Small intestine (tissue), 16 donors: ENCODE measurements around the gene DLX6. TPM values are rescaled to one million over a fixed set of nuclear protein-coding genes. Genes with fewer than 3 reads are reported as not detected.

Source experiments
- DNase-seq, 2 donors: peaks; one replicate each; pipeline versions ENCODE4 v3.0.0 to v3.0.0-alpha.2; 2013
- FAIRE-seq: peaks from 2 replicates; lab custom pipeline; 2012; peaks lifted over from hg19 to GRCh38; lab: Jason Lieb, UNC
- H3K27ac ChIP-seq, 3 donors: one replicate each; pipeline ENCODE4 v1.5.1; 2013; ENCODE audit warnings: low read length in 2 of 3, mild to moderate bottlenecking in 2 of 3, control low read depth in 1 of 3, inconsistent platforms in 1 of 3, low read depth in 1 of 3, moderate library complexity in 1 of 3
- H3K27me3 ChIP-seq, 3 donors: one replicate each; pipeline ENCODE4 v1.6.1; 2013; ENCODE audit warnings: low read length in 3 of 3, inconsistent platforms in 1 of 3; ENCODE audit not compliant: control insufficient read depth in 3 of 3, insufficient read depth in 3 of 3
- H3K36me3 ChIP-seq, 3 donors: one replicate each; pipeline ENCODE4 v1.6.1; 2013; ENCODE audit warnings: low read length in 3 of 3, inconsistent platforms in 1 of 3, low read depth in 1 of 3, mild to moderate bottlenecking in 1 of 3, moderate library complexity in 1 of 3; ENCODE audit not compliant: control insufficient read depth in 3 of 3, insufficient read depth in 2 of 3
- H3K4me1 ChIP-seq, 3 donors: one replicate each; pipeline ENCODE4 v1.6.1; 2013; ENCODE audit warnings: low read length in 2 of 3, inconsistent platforms in 1 of 3, low read depth in 1 of 3, mild to moderate bottlenecking in 1 of 3, moderate library complexity in 1 of 3; ENCODE audit not compliant: control insufficient read depth in 3 of 3, insufficient read depth in 2 of 3
- H3K4me3 ChIP-seq, 3 donors: one replicate each; pipeline ENCODE4 v1.5.1; 2013; ENCODE audit warnings: low read length in 3 of 3, control low read depth in 1 of 3, inconsistent platforms in 1 of 3, low read depth in 1 of 3, mild to moderate bottlenecking in 1 of 3, moderate library complexity in 1 of 3
- H3K9me3 ChIP-seq, 2 donors: one replicate each; pipeline ENCODE4 v1.6.1; 2013; ENCODE audit warnings: low read depth in 1 of 2, low read length in 1 of 2; ENCODE audit not compliant: control insufficient read depth in 2 of 2, insufficient read depth in 1 of 2
- WGBS, 3 donors: extraction: QIAGEN DNeasy Blood & Tissue Kit; methylation state at CpG; one replicate each; pipeline ENCODE4 v1.1.7; 2013; 5-methylcytosine and 5-hydroxymethylcytosine counted together
- long read RNA-seq, 10 donors: transcript quantifications; one replicate each; lab custom pipeline, GENCODE V29; 2026
- polyA plus RNA-seq, 4 donors: library from polyadenylated mRNA; stranded (reverse) in 3 of 4; unstranded in 1 of 4; fragments of 200-250 nt in 3 of 4; fragments of 120-200 nt in 1 of 4; gene quantifications; one replicate each; pipeline versions ENCODE4 v1.2.1 to v1.2.3, GENCODE V29; 2013
- donor health status: healthy with polysubstance abuse.
- donor health status: control.
- donor health status: control.
- donor health status: Bipolar disorder and iron deficiency.
- donor health status: healthy.

DLX6 gene
- polyA plus RNA-seq, result under 1 TPM in 1 of 4 donors, not detected in 3; 0.06 TPM
- long read RNA-seq, donor 1, partial matches to known transcripts, result 0 of 1 reads
- long read RNA-seq, donor 1, other reads (novel, unspliced or antisense), result 0 of 1 reads
- long read RNA-seq, donor 2, result 0 reads
- long read RNA-seq, donor 3, result 0 reads
- long read RNA-seq, donor 4, result 0 reads
- long read RNA-seq, donor 5, result 0 reads
- long read RNA-seq, donor 6, result 0 reads
- long read RNA-seq, donor 7, result 0 reads
- long read RNA-seq, donor 8, result 0 reads
- long read RNA-seq, donor 9, result 0 reads
- long read RNA-seq, donor 10, partial matches to known transcripts, result 8 of 8 reads
- long read RNA-seq, donor 10, other reads (novel, unspliced or antisense), result 0 of 8 reads

DNA sequence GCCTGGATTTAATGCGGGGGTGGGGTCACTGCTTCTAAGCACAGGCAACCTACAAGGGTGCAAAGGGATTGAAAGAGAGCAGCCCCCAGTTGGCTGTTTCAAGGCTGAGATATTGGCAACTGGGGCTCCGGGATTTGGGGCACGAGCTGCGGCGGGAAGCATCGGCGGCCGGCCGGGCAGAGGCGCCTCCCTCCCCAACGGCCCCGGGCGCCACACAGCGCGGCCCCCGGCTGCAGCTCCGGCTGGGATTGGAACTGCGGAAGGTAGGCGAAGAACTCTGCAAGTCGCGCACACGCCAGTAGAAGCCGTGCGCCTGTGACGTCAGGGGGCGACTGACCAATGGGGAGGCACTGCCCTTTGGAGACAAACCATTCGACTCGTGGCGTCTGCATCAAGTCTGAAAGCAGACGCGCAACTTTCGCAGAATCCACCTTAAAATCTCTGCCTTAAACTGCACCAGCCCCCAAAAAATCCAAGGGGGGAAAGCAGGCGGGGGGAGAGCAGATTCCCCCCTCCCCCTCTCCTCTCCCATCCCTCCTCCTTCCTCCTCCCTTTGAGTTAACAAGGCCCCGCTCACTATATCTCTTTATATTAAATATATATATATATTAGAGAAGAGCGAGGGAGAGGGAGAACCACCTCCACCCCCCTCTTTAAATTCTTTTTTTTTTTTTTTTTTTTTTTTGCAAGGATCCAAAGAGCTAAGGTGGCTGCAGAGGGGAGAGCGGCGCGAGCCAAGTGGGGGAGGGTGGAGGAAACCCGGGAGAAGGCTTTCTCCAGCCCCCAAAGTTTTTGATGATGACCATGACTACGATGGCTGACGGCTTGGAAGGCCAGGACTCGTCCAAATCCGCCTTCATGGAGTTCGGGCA lies at the start of gene DLX6:
TSS of gene DLX6 (plus strand) at position 371 of the 872 bp plus-strand sequence. CDS start at position 796, 425 bp downstream.
- peaks cover 0 to 6% (median 0%) of the 10 kb centered on the region in 3 donors for H3K4me1 ChIP-seq
- peak in 1 of 2 donors; percentile 30 for DNase-seq
- peak within 1 kb of the TSS in 1 of 3 donors; percentile 43 for H3K4me3 ChIP-seq
- no peaks in the 10 kb centered on the region for H3K36me3 ChIP-seq
- WGBS, 3 donors, result 2 to 7% (median 4%) methylated on average over 34 to 44 of the region's 44 CpGs
- FAIRE-seq, result no peak
- H3K27me3 ChIP-seq, result peaks cover 9 to 94% (median 55%) of the 10 kb centered on the region in 3 donors
- peaks cover 2 to 5% of the 10 kb centered on the region in 2 donors for H3K9me3 ChIP-seq
- H3K27ac ChIP-seq, result no peak within 1 kb of the TSS

DNA sequence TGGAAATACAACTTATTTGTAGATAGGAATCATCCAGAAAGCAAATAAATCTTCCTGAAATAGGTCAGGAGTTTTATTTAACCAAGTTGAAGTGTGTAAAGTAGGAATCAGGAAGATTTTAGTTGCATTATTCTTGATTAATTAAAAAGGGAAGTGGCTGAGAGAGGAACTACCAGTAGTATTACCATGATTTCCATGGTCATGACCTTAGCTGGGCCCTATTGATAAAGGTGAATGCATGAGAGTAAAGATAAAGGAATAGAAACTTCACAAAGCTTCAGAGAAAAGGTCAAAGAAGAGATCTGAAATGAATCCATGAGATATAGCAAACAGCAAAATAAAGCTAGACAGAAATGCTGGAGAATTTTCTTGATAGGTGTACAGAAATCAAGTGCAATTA lies 46.2 kb upstream of the DLX6 start:
- no peak overlapping the region for H3K4me3 ChIP-seq
- DNase-seq (no peak), FAIRE-seq (no peak)
- no peaks in the 10 kb centered on the region for H3K4me1 ChIP-seq
- no peaks in the 10 kb centered on the region for H3K9me3 ChIP-seq
- no peak overlapping the region for H3K27ac ChIP-seq
- H3K36me3 ChIP-seq, result no peaks in the 10 kb centered on the region
- H3K27me3 ChIP-seq, result peaks cover 0 to 2% (median 0%) of the 10 kb centered on the region in 3 donors

DNA sequence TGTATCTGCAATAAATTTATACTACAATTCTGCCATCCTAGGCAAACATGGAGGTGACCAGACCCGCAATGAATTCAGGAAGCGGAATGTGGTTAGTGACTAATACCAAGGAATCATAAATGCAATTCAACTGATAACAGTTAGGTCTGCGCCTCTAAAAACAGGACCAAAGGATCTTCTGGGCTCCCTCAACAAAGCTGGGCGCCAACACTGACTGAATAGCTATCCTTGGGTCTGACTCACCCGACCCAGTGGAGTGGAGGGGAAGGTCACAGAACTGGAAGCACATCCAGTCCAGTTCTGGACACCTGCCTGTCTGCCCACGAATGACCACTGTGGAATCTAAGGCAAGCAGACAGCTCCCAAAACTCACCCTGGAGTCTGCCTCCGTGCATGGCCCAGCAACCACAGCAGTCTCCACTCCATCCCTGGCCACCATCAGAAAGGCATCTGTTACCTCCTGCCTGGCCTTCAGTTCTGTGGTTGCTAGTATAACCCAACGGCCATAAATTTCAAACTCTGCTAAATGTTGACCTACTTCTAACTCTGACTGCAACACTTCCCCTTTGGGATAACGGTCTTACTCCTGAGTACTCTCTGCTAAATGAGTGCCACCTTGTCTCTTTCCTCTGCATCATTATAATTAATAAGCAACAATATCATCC lies 43.0 kb upstream of the DLX6 start:
- FAIRE-seq (no peak), DNase-seq (no peak)
- 67 to 69% (median 68%) methylated on average over 9 of the region's 9 CpGs for WGBS, 3 donors
- H3K4me3 ChIP-seq, result no peak overlapping the region
- H3K4me1 ChIP-seq, result no peaks in the 10 kb centered on the region
- no peaks in the 10 kb centered on the region for H3K36me3 ChIP-seq
- peaks cover 0 to 2% (median 0%) of the 10 kb centered on the region in 3 donors for H3K27me3 ChIP-seq
- H3K27ac ChIP-seq, result no peak overlapping the region
- no peaks in the 10 kb centered on the region for H3K9me3 ChIP-seq

DNA sequence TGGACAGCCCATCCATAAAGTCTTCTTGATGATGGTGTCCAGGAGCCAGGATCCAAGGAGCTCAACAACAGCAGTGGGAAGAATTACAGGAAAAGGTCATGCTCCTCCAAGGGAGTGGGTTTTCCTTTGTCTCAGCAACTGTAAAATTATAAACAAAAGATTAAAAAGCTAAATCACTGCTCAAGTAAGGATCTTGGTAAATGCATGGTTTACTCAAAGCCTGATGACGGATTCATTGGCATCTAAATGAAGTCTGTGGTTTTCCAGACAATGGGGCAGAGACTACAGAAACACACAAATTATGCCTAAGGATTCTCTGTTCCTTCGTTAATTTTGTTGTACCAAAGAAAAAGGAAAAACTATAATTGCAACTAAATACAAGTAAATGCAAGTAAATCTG lies 36.4 kb upstream of the DLX6 start:
- no peaks in the 10 kb centered on the region for H3K4me1 ChIP-seq
- 66 to 86% (median 82%) methylated on average over 2 of the region's 2 CpGs for WGBS, 3 donors
- H3K27me3 ChIP-seq, result peaks cover 0 to 6% (median 0%) of the 10 kb centered on the region in 3 donors
- DNase-seq (no peak), FAIRE-seq (no peak)
- no peaks in the 10 kb centered on the region for H3K9me3 ChIP-seq
- H3K4me3 ChIP-seq, result no peak overlapping the region
- no peak overlapping the region for H3K27ac ChIP-seq
- no peaks in the 10 kb centered on the region for H3K36me3 ChIP-seq

DNA sequence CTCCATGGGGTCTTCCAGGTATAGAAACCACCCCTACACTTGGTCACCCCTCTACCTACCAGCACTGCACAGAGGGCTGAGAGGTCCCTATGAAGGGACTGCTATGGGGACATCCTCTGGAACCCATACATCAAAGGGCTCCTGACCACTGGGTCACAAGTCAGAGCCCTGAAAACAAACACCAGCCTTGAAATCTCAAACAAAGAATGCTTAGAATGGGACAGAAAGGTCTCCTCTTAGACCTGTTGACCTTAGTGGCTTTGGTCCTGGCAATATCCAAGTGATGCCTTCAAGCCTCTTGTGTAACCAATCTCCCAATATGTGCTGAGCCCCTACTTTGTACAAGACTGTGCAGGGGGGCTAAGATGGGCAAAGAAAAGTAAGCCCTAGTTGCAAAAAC lies 34.6 kb upstream of the DLX6 start:
- H3K27me3 ChIP-seq, result peaks cover 0 to 6% (median 0%) of the 10 kb centered on the region in 3 donors
- FAIRE-seq, result no peak
- no peaks in the 10 kb centered on the region for H3K4me1 ChIP-seq
- no peak overlapping the region for H3K4me3 ChIP-seq
- no peaks in the 10 kb centered on the region for H3K36me3 ChIP-seq
- H3K9me3 ChIP-seq, result no peaks in the 10 kb centered on the region
- DNase-seq, result no peak
- H3K27ac ChIP-seq, result no peak overlapping the region

DNA sequence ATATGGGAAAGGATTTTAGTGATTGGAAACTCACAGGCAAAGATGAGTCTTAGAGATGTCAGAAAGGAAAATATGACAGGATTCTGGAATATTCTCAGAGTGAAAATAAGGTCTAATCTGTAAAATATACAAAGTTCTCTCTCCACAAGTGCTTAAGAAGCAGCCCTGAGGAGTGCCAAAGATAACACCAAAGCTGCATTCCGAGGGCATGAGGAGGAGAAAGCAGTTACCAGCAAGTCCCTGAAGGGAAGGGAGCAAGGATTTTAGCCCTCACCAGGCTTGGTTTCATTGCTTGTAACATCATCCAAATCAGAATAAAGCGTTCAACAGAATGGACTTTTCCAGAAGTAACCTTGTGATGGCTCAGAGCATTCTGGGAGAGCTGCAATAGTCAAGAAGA lies 31.4 kb upstream of the DLX6 start:
- H3K4me3 ChIP-seq, result no peak overlapping the region
- WGBS, 3 donors, result 58 to 64% (median 61%) methylated on average over 2 of the region's 2 CpGs
- no peaks in the 10 kb centered on the region for H3K9me3 ChIP-seq
- DNase-seq, result no peak
- no peak overlapping the region for H3K27ac ChIP-seq
- no peaks in the 10 kb centered on the region for H3K36me3 ChIP-seq
- H3K4me1 ChIP-seq, result no peaks in the 10 kb centered on the region
- no peak for FAIRE-seq
- peaks cover 0 to 9% (median 0%) of the 10 kb centered on the region in 3 donors for H3K27me3 ChIP-seq

DNA sequence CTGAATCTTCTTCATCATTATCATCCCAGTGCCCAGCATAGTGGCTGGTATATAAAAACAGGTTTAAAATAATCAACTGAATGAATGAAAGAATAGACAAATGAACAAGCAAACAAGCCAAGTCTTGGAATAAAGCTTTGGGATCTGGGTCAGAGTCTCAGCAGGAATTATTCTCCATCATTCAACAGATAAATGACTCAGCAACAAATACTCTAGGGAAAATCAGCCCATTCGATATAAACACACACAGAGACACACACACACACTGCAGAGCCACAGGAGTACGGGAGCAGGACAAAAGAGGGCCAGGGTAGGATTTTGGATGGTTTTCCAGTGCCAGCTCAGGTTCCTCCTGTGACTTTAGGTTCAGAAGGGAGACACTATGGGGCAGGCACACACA lies 29.2 kb upstream of the DLX6 start:
- FAIRE-seq (no peak), DNase-seq (no peak)
- WGBS, 3 donors, result 38 to 63% (median 62%) methylated on average over 2 of the region's 2 CpGs
- H3K9me3 ChIP-seq, result no peaks in the 10 kb centered on the region
- peaks cover 0 to 3% (median 0%) of the 10 kb centered on the region in 3 donors for H3K27me3 ChIP-seq
- H3K27ac ChIP-seq, result no peak overlapping the region
- H3K4me3 ChIP-seq, result no peak overlapping the region
- H3K36me3 ChIP-seq, result no peaks in the 10 kb centered on the region
- no peaks in the 10 kb centered on the region for H3K4me1 ChIP-seq

DNA sequence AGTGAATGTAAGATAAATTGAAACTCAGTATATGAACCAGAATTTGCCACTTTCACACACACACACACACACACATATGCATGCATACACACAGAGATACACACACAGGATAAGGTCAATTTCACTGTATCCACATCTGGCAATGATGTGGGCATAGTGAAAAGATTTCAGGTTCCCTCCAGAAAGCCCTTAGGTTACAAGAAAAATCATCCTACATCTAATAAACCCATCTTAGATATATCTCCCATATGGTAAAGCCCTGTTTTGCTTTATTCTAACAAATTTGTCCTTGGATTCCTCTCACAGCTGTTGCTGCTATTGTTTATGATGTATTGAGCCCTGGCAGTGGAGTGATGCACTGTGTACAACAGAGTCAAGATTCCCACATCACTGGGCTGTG lies 27.9 kb upstream of the DLX6 start:
- no peaks in the 10 kb centered on the region for H3K36me3 ChIP-seq
- H3K4me1 ChIP-seq, result no peaks in the 10 kb centered on the region
- DNase-seq, result no peak
- FAIRE-seq, result no peak
- no peak overlapping the region for H3K4me3 ChIP-seq
- no peaks in the 10 kb centered on the region for H3K9me3 ChIP-seq
- H3K27ac ChIP-seq, result no peak overlapping the region
- H3K27me3 ChIP-seq, result peaks cover 0 to 3% (median 0%) of the 10 kb centered on the region in 3 donors
